Testis (tissue), 2 donors: ENCODE measurements around the gene KIAA0513.

Experiments used
- POLR2A ChIP-seq: fragments of 450-650 bp; IDR thresholded peaks from one replicate; pipeline ENCODE4 v1.6.1; 2017; ENCODE audit warnings: antibody characterized with exemption, mild to moderate bottlenecking, moderate library complexity
- TF ChIP-seq, protein P1 (sequence below), 3 experiments: fragments of 450-650 bp in 2 of 3; fragments of 200-600 bp in 1 of 3; sonication (generic) in 1 of 3; IDR thresholded peaks; one replicate each; pipeline ENCODE4 v1.5.1; 2016 to 2019; ENCODE audit warnings: antibody characterized with exemption in 3 of 3, mild to moderate bottlenecking in 2 of 3, moderate library complexity in 1 of 3

- TF ChIP-seq, protein P1, sequence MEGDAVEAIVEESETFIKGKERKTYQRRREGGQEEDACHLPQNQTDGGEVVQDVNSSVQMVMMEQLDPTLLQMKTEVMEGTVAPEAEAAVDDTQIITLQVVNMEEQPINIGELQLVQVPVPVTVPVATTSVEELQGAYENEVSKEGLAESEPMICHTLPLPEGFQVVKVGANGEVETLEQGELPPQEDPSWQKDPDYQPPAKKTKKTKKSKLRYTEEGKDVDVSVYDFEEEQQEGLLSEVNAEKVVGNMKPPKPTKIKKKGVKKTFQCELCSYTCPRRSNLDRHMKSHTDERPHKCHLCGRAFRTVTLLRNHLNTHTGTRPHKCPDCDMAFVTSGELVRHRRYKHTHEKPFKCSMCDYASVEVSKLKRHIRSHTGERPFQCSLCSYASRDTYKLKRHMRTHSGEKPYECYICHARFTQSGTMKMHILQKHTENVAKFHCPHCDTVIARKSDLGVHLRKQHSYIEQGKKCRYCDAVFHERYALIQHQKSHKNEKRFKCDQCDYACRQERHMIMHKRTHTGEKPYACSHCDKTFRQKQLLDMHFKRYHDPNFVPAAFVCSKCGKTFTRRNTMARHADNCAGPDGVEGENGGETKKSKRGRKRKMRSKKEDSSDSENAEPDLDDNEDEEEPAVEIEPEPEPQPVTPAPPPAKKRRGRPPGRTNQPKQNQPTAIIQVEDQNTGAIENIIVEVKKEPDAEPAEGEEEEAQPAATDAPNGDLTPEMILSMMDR (IDR thresholded peaks at IDR 0.05), result no peak
- no peak for TF ChIP-seq POLR2A
Observed at GRCh38 chr16:85017633-85018032, 10.0 kb upstream of the KIAA0513 start.
